ENCODE measurements around the gene MX1.

DNA sequence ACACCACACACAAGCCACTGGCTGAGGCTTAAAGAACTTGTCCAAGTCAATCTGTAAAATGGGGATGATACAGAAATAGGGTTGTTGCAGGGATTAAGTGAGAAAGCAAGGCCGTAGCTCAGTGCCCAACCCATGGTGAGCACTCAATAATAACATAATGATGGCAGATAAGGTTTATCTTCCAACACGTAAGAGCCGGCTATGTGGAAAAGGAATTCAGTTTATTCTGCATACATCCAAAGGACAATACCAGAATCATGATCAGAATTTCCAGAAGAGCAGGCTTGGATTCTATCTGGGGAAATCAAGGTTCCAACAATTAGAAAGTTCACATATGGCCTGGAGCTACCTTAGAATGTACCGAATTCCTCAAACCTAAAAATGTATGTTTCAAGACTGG, 77.3 kb downstream of the MX1 start:
- TF ChIP-seq POLR2A (IDR thresholded peaks at IDR 0.05; ENCODE audit: low read length) (no peak), ZFP36 (IDR thresholded peaks at IDR 0.05; ENCODE audit: borderline replicate concordance, partially characterized antibody) (no peak), MYC (IDR thresholded peaks at IDR 0.05; ENCODE audit: borderline replicate concordance, low read length) (no peak), BCL3 (IDR thresholded peaks at IDR 0.05) (no peak), TP53 (CRISPR knock-in tag; IDR thresholded peaks at IDR 0.05) (no peak), EP300 (IDR thresholded peaks at IDR 0.05) (no peak), JUN (IDR thresholded peaks at IDR 0.05) (no peak), HOXA7 (CRISPR knock-in tag; IDR thresholded peaks at IDR 0.05) (no peak)
- TF ChIP-seq, protein P1, sequence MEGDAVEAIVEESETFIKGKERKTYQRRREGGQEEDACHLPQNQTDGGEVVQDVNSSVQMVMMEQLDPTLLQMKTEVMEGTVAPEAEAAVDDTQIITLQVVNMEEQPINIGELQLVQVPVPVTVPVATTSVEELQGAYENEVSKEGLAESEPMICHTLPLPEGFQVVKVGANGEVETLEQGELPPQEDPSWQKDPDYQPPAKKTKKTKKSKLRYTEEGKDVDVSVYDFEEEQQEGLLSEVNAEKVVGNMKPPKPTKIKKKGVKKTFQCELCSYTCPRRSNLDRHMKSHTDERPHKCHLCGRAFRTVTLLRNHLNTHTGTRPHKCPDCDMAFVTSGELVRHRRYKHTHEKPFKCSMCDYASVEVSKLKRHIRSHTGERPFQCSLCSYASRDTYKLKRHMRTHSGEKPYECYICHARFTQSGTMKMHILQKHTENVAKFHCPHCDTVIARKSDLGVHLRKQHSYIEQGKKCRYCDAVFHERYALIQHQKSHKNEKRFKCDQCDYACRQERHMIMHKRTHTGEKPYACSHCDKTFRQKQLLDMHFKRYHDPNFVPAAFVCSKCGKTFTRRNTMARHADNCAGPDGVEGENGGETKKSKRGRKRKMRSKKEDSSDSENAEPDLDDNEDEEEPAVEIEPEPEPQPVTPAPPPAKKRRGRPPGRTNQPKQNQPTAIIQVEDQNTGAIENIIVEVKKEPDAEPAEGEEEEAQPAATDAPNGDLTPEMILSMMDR (IDR thresholded peaks at IDR 0.05), result no peak
- TF ChIP-seq, protein P2, sequence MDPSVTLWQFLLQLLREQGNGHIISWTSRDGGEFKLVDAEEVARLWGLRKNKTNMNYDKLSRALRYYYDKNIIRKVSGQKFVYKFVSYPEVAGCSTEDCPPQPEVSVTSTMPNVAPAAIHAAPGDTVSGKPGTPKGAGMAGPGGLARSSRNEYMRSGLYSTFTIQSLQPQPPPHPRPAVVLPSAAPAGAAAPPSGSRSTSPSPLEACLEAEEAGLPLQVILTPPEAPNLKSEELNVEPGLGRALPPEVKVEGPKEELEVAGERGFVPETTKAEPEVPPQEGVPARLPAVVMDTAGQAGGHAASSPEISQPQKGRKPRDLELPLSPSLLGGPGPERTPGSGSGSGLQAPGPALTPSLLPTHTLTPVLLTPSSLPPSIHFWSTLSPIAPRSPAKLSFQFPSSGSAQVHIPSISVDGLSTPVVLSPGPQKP (IDR thresholded peaks at IDR 0.05; ENCODE audit: low read depth, low read length), result no peak
